Hepatocyte (in vitro differentiated cells): Measurements from ENCODE around the gene SLC6A17. TPM values are rescaled to one million over a fixed set of nuclear protein-coding genes. Genes with fewer than 3 reads are reported as not detected.
A peak's percentile ranks its signal among the peaks of the same experiment; 100 is the strongest.

Experiments used
- DNase-seq: peaks from one replicate; pipeline ENCODE4 v3.0.0-alpha.2; 2016; ENCODE audit warnings: low spot score
- H2AFZ ChIP-seq: fragments of 200-600 bp; sonication (generic); 2 replicates; pipeline ENCODE4 v1.6.0; 2016; ENCODE audit warnings: antibody characterized with exemption, mild to moderate bottlenecking
- H3K27ac ChIP-seq: fragments of 200-600 bp; sonication (generic); 2 replicates; pipeline ENCODE4 v1.5.1; 2016; ENCODE audit warnings: mild to moderate bottlenecking
- H3K27me3 ChIP-seq: fragments of 200-600 bp; sonication (generic); 2 replicates; pipeline ENCODE4 v1.6.1; 2016
- H3K36me3 ChIP-seq: fragments of 200-600 bp; sonication (generic); replicated peaks from 2 replicates; pipeline ENCODE4 v1.5.1; 2016; ENCODE audit warnings: low read depth; ENCODE audit not compliant: insufficient read depth
- H3K4me1 ChIP-seq: fragments of 200-600 bp; sonication (generic); 2 replicates; pipeline ENCODE4 v1.5.1; 2016; ENCODE audit warnings: mild to moderate bottlenecking, moderate library complexity; ENCODE audit not compliant: insufficient read depth
- H3K4me2 ChIP-seq: fragments of 200-600 bp; sonication (generic); 2 replicates; pipeline ENCODE4 v1.6.0; 2016
- H3K4me3 ChIP-seq: fragments of 200-600 bp; sonication (generic); 2 replicates; pipeline ENCODE4 v1.5.1; 2016; ENCODE audit warnings: mild to moderate bottlenecking
- H3K79me2 ChIP-seq: fragments of 200-600 bp; sonication (generic); 2 replicates; pipeline ENCODE4 v1.6.0; 2017; ENCODE audit warnings: mild to moderate bottlenecking
- H3K9me2 ChIP-seq: fragments of 200-600 bp; sonication (generic); replicated peaks from 2 replicates; pipeline ENCODE4 v1.6.0; 2017; ENCODE audit warnings: mild to moderate bottlenecking; ENCODE audit not compliant: insufficient read depth
- H3K9me3 ChIP-seq: fragments of 200-600 bp; sonication (generic); 2 replicates; pipeline ENCODE4 v1.5.1; 2016; ENCODE audit warnings: low read depth, mild to moderate bottlenecking
- H4K20me1 ChIP-seq: fragments of 200-600 bp; sonication (generic); 2 replicates; pipeline ENCODE4 v1.6.0; 2016; ENCODE audit warnings: mild to moderate bottlenecking; ENCODE audit not compliant: insufficient read depth, poor library complexity, severe bottlenecking
- EZH2 ChIP-seq: fragments of 200-600 bp; sonication (generic); IDR thresholded peaks from 2 replicates; pipeline ENCODE4 v1.6.1; 2016; ENCODE audit warnings: antibody characterized with exemption, mild to moderate bottlenecking, borderline replicate concordance
- EZH2phosphoT487 ChIP-seq: fragments of 200-600 bp; sonication (generic); IDR thresholded peaks from one replicate; pipeline ENCODE4 v1.6.1; 2018; ENCODE audit warnings: antibody characterized with exemption, mild to moderate bottlenecking, low read depth, moderate library complexity; ENCODE audit not compliant: unreplicated experiment, severe bottlenecking
- WGBS: methylation state at CpG from one replicate; pipeline ENCODE4 v1.1.6; 2016; ENCODE audit warnings: low lambda C conversion rate; ENCODE audit errors: missing lambda C conversion rate; 5-methylcytosine and 5-hydroxymethylcytosine counted together
- polyA plus RNA-seq: library from polyadenylated mRNA; unstranded; fragments of >200 nt; fragmentation: Nextera tagmentation; extraction: Ambion mirVana; gene quantifications from 2 replicates; pipeline ENCODE4 v1.2.1, GENCODE V29; 2016
- total RNA-seq: library from RNA; depleted of rRNA; stranded (reverse); fragments of >200 nt; gene quantifications from 2 replicates; pipeline ENCODE4 v1.2.3, GENCODE V29; 2014
- TF ChIP-seq, protein P1 (sequence below): fragments of 200-600 bp; sonication (generic); IDR thresholded peaks from 2 replicates; pipeline ENCODE4 v1.5.1; 2016; ENCODE audit warnings: antibody characterized with exemption, mild to moderate bottlenecking; ENCODE audit not compliant: poor library complexity

Gene SLC6A17
- total and polyA plus RNA-seq, 2 experiments from 2014 or later, result 0.36 to 0.63 TPM

DNA sequence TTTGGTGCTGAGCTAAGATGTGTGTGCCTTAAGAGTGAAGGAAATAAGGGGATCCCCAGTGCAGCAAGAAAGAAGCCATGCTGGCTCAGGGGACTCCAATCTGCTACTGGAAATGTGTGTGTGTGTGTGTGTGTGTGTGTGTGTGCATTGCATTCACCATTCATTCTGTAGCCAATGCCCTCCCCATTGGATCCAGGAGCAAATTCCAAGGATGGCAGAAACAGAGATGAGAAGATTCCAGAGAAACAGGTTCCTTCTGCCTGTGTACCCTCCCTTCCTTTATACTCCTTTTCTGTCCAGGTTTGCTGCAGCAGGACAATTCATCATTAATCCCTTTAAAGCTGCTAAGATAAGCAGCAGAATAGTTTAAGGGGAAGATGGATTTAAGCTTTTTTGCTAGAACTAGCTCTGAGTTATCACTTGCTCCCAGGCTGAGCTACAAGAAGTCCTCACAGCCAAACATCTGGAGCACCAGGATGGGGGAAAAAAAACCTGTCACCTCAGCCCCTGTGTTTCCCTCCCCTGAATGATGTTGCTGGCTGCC lies 3.2 kb downstream of the SLC6A17 start:
- H3K27me3 ChIP-seq, result peaks cover 69% of the 10 kb centered on the region
- no peak overlapping the region for H3K4me2 ChIP-seq
- H3K36me3 ChIP-seq, result no peaks in the 10 kb centered on the region
- H3K9me2 ChIP-seq, result no peaks in the 10 kb centered on the region
- H4K20me1 ChIP-seq, result no peaks in the 10 kb centered on the region
- H2AFZ ChIP-seq, result no peak overlapping the region
- peaks cover 6% of the 10 kb centered on the region for H3K4me1 ChIP-seq
- H3K79me2 ChIP-seq, result no peaks in the 10 kb centered on the region
- no peaks in the 10 kb centered on the region for H3K9me3 ChIP-seq
- H3K4me3 ChIP-seq, result no peak overlapping the region
- no peak for DNase-seq
- TF ChIP-seq, protein P1, sequence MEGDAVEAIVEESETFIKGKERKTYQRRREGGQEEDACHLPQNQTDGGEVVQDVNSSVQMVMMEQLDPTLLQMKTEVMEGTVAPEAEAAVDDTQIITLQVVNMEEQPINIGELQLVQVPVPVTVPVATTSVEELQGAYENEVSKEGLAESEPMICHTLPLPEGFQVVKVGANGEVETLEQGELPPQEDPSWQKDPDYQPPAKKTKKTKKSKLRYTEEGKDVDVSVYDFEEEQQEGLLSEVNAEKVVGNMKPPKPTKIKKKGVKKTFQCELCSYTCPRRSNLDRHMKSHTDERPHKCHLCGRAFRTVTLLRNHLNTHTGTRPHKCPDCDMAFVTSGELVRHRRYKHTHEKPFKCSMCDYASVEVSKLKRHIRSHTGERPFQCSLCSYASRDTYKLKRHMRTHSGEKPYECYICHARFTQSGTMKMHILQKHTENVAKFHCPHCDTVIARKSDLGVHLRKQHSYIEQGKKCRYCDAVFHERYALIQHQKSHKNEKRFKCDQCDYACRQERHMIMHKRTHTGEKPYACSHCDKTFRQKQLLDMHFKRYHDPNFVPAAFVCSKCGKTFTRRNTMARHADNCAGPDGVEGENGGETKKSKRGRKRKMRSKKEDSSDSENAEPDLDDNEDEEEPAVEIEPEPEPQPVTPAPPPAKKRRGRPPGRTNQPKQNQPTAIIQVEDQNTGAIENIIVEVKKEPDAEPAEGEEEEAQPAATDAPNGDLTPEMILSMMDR, result no peak
- TF ChIP-seq EZH2phosphoT487, result no peak
- no peak for TF ChIP-seq EZH2
- H3K27ac ChIP-seq, result no peak overlapping the region

DNA sequence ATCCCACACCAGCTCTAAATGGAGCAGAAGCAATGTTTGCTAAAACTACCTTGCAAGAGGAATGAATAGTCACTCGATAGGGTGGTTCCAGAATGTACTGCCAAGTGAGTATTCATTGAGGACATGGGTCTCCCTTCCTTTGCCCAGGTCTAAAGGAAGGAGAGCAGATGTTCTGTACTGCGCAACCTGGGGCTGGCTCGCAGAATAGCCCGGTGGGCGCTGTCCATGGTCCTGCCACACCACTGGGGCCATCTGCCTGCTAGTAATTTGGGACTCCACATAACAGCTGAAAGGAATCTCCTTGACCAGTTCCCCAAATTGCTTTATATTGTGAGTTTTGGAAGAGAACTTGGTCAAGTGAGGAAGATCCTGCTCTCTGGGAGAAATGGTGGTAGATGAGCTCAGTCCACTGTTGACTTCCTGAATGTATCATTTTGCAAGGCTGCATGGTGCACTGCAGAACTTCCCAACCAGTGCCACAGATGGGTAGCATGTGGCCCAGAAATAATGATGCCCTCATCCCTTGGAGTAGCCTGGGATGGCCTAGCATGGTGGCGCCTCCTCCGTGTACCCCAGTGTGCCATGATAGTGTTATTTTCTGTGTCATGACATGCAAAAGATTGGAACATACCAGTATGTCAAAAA lies 5.7 kb downstream of the SLC6A17 start:
- Histone ChIP-seq H3K27me3 (peaks cover 44% of the 10 kb centered on the region), H3K4me1 (no peaks in the 10 kb centered on the region), H2AFZ (no peak overlapping the region), H3K4me3 (no peak overlapping the region), H3K36me3 (no peaks in the 10 kb centered on the region), H3K79me2 (no peaks in the 10 kb centered on the region), H3K27ac (no peak overlapping the region), H3K9me3 (no peaks in the 10 kb centered on the region), H4K20me1 (no peaks in the 10 kb centered on the region), H3K4me2 (no peak overlapping the region), H3K9me2 (no peaks in the 10 kb centered on the region)
- WGBS, result 10% methylated on average over 7 of the region's 7 CpGs
- DNase-seq, result peak; percentile 87
- TF ChIP-seq EZH2 (no peak), EZH2phosphoT487 (no peak)
- TF ChIP-seq, protein P1, result no peak

DNA sequence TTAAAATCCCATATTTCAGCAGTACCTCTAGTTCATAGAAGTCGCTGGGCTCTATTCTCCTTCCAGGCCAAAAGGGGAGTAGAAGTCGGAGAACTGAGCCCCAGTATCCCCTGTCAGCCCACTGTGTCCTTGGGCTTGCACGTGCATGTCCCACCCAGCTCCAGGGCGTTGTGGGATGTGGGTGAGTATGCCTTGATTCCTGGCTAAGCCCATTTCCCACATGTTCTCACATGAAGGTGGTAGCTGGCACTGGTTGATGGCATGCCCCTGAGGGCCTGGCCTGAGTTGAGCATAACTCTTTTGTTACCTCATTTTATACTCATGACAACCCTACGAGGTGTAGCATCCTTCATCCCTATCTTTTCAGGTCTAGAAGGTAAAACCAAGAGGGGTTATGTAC lies 8.0 kb downstream of the SLC6A17 start:
- no peaks in the 10 kb centered on the region for H3K4me1 ChIP-seq
- peaks cover 22% of the 10 kb centered on the region for H3K27me3 ChIP-seq
- H3K27ac ChIP-seq, result no peak overlapping the region
- H3K79me2 ChIP-seq, result no peaks in the 10 kb centered on the region
- no peaks in the 10 kb centered on the region for H4K20me1 ChIP-seq
- H3K36me3 ChIP-seq, result no peaks in the 10 kb centered on the region
- no peaks in the 10 kb centered on the region for H3K9me2 ChIP-seq
- no peak for DNase-seq
- no peaks in the 10 kb centered on the region for H3K9me3 ChIP-seq
- no peak overlapping the region for H3K4me2 ChIP-seq
- TF ChIP-seq, protein P1, result no peak
- TF ChIP-seq EZH2phosphoT487, result no peak
- TF ChIP-seq EZH2, result no peak
- WGBS, result 78% methylated on average over 5 of the region's 5 CpGs
- H2AFZ ChIP-seq, result no peak overlapping the region
- no peak overlapping the region for H3K4me3 ChIP-seq
